Ectodermal cell (in vitro differentiated cells): ENCODE measurements around the gene PAM.
"Not testable (repeated sequence)": the region's sequence is repeated elsewhere in the genome, so short reads cannot be mapped to it uniquely, and the experiment has no call there.

Experiments
- H3K27ac ChIP-seq: 2 replicates; pipeline ENCODE4 v1.7.0; 2013; ENCODE audit warnings: mild to moderate bottlenecking, low read depth, low read length; ENCODE audit not compliant: insufficient read depth, poor library complexity, severe bottlenecking
- H3K27me3 ChIP-seq: 2 replicates; pipeline ENCODE4 v1.7.0; 2013; ENCODE audit warnings: mild to moderate bottlenecking, low read length; ENCODE audit not compliant: insufficient read depth, control insufficient read depth, poor library complexity, severe bottlenecking
- H3K36me3 ChIP-seq: one replicate; pipeline ENCODE4 v1.7.0; 2013; ENCODE audit warnings: low read length; ENCODE audit not compliant: control insufficient read depth, insufficient read depth
- H3K4me1 ChIP-seq: one replicate; pipeline ENCODE4 v1.7.0; 2013; ENCODE audit warnings: low read length; ENCODE audit not compliant: control insufficient read depth, insufficient read depth
- H3K4me3 ChIP-seq: 2 replicates; pipeline ENCODE4 v1.7.0; 2013; ENCODE audit warnings: low read depth, low read length, control low read depth; ENCODE audit not compliant: insufficient read depth
- H3K9me3 ChIP-seq: 2 replicates; pipeline ENCODE4 v1.7.0; 2013; ENCODE audit warnings: mild to moderate bottlenecking, low read length, moderate library complexity; ENCODE audit not compliant: control insufficient read depth
- WGBS, 2 experiments: methylation state at CpG; one replicate each; pipeline ENCODE4 v1.1.7; 2013; ENCODE audit warnings: missing lambda C conversion rate in 2 of 2; 5-methylcytosine and 5-hydroxymethylcytosine counted together

PAM gene

GRCh38 chr5:103021314-103021713, 266.2 kb downstream of the PAM start:
- Histone ChIP-seq H3K4me3 (no peak overlapping the region), H3K36me3 (peaks cover 6% of the 10 kb centered on the region), H3K4me1 (no peaks in the 10 kb centered on the region), H3K27ac (no peak overlapping the region), H3K27me3 (no peaks in the 10 kb centered on the region), H3K9me3 (no peaks in the 10 kb centered on the region)
- 96% methylated on average over 2 of the region's 2 CpGs for WGBS, 2 experiments

- no peaks in the 10 kb centered on the region for H3K9me3 ChIP-seq
- H3K36me3 ChIP-seq, result peaks cover 9% of the 10 kb centered on the region
- no peaks in the 10 kb centered on the region for H3K27me3 ChIP-seq
- no peaks in the 10 kb centered on the region for H3K4me1 ChIP-seq
- 50 to 79% methylated on average over 1 to 2 of the region's 2 CpGs for WGBS, 2 experiments
- no peak overlapping the region for H3K27ac ChIP-seq
- no peak overlapping the region for H3K4me3 ChIP-seq
These were observed 272.2 kb downstream of the PAM start for GRCh38 chr5:103027267-103027666.

- no peaks in the 10 kb centered on the region for H3K27me3 ChIP-seq
- H3K4me3 ChIP-seq, result no peak overlapping the region
- H3K27ac ChIP-seq, result no peak overlapping the region
- peaks cover 14% of the 10 kb centered on the region for H3K36me3 ChIP-seq
- no peaks in the 10 kb centered on the region for H3K9me3 ChIP-seq
- H3K4me1 ChIP-seq, result no peaks in the 10 kb centered on the region
These were observed 276.5 kb downstream of the PAM start for GRCh38 chr5:103031607-103032006.

- 96 to 98% methylated on average over 6 of the region's 6 CpGs for WGBS, 2 experiments
- Histone ChIP-seq H3K27ac (no peak overlapping the region), H3K4me1 (no peaks in the 10 kb centered on the region), H3K36me3 (peaks cover 11% of the 10 kb centered on the region), H3K9me3 (no peaks in the 10 kb centered on the region), H3K27me3 (no peaks in the 10 kb centered on the region), H3K4me3 (no peak overlapping the region)
These were observed 278.6 kb downstream of the PAM start for GRCh38 chr5:103033696-103034095.

- peaks cover 11% of the 10 kb centered on the region for H3K36me3 ChIP-seq
- 94 to 96% methylated on average over 8 of the region's 8 CpGs for WGBS, 2 experiments
- H3K4me1 ChIP-seq, result no peaks in the 10 kb centered on the region
- no peak overlapping the region for H3K4me3 ChIP-seq
- no peaks in the 10 kb centered on the region for H3K27me3 ChIP-seq
- no peak overlapping the region for H3K27ac ChIP-seq
- no peaks in the 10 kb centered on the region for H3K9me3 ChIP-seq
These were observed 279.7 kb downstream of the PAM start for GRCh38 chr5:103034662-103035392.

- no peaks in the 10 kb centered on the region for H3K4me1 ChIP-seq
- no peaks in the 10 kb centered on the region for H3K27me3 ChIP-seq
- H3K27ac ChIP-seq, result no peak overlapping the region
- WGBS, 2 experiments, result 58 to 76% methylated on average over 2 of the region's 2 CpGs
- no peaks in the 10 kb centered on the region for H3K9me3 ChIP-seq
- no peak overlapping the region for H3K4me3 ChIP-seq
- peaks cover 8% of the 10 kb centered on the region for H3K36me3 ChIP-seq
These were observed 280.6 kb downstream of the PAM start for GRCh38 chr5:103035701-103036100.

- Histone ChIP-seq H3K4me1 (no peaks in the 10 kb centered on the region), H3K36me3 (peaks cover 5% of the 10 kb centered on the region), H3K27me3 (no peaks in the 10 kb centered on the region), H3K27ac (no peak overlapping the region), H3K4me3 (no peak overlapping the region), H3K9me3 (no peaks in the 10 kb centered on the region)
- WGBS, 2 experiments, result 91 to 95% methylated on average over 1 to 2 of the region's 2 CpGs
These were observed 281.5 kb downstream of the PAM start for GRCh38 chr5:103036601-103037000.

- 89 to 92% methylated on average over 4 of the region's 4 CpGs for WGBS, 2 experiments
- Histone ChIP-seq H3K4me1 (no peaks in the 10 kb centered on the region), H3K36me3 (no peaks in the 10 kb centered on the region), H3K9me3 (no peaks in the 10 kb centered on the region), H3K4me3 (no peak overlapping the region), H3K27ac (no peak overlapping the region), H3K27me3 (no peaks in the 10 kb centered on the region)
These were observed 282.8 kb downstream of the PAM start for GRCh38 chr5:103037673-103038455.

- Histone ChIP-seq H3K36me3 (no peaks in the 10 kb centered on the region), H3K4me3 (no peak overlapping the region), H3K27me3 (no peaks in the 10 kb centered on the region), H3K4me1 (no peaks in the 10 kb centered on the region), H3K27ac (no peak overlapping the region), H3K9me3 (no peaks in the 10 kb centered on the region)
- WGBS, 2 experiments, result 77 to 91% methylated on average over 3 to 4 of the region's 4 CpGs
These were observed 286.1 kb downstream of the PAM start for GRCh38 chr5:103041071-103041676.

- not testable (repeated sequence) for H3K9me3 ChIP-seq, H3K27ac ChIP-seq, H3K27me3 ChIP-seq, H3K36me3 ChIP-seq, H3K4me1 ChIP-seq, H3K4me3 ChIP-seq
- 92% methylated on average over 22 of the region's 22 CpGs for WGBS, 2 experiments
These were observed 291.6 kb downstream of the PAM start for GRCh38 chr5:103046706-103047105.
